HG02884 (cell line): ENCODE data around the gene C3orf85.
"Not testable (repeated sequence)": the region's sequence is repeated elsewhere in the genome, so short reads cannot be mapped to it uniquely, and the experiment has no call there.

Source experiments
- ATAC-seq: cut with Tn5 transposase; IDR thresholded peaks from one replicate; pipeline ENCODE4 v1.9.1; 2021; ENCODE audit warnings: mild to moderate bottlenecking, moderate library complexity; ENCODE audit not compliant: unreplicated experiment

Gene C3orf85

DNA sequence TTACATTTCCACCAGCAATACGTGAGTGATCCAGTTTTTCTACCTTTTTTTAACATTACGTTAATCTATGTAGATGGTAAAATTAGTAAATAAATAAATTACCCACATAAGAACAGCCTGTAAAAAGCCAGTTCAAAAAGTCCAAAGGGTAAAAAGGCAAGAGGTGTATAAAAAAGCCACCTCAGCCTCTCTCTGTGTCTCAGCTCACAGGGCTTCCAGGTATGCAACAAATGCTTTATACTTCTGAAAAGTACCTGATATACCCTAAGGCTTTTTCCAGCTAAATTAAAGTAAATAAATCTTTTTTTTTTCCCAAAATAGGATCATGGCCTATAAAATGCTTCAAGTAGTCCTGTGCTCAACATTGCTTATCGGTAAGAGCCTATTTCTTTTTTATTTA, at the start of gene C3orf85:
Gene C3orf85, plus strand, starts transcription at position 197 of the 400 bp plus-strand sequence. Its CDS starts 129 bp downstream, at position 326.
- no peak for ATAC-seq

DNA sequence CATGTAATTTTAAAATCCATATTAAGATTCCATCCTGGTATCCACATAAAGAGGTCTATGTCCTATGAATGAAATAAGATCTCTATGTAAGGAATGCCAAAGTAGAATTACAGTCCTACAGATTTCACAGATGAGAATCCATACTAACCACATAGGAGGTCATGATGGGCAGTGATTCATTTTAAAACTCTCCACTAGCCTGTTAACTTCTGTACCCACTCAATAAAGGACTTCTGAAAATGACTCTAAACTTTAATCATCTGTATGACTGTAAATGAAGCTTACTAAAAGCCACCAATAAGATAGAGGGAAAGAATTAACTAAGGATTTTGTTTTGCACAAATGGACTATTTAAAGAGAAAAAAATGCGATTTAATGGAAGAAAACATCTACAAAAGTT, 47.3 kb upstream of the C3orf85 start:
- ATAC-seq = no peak

- no peak for ATAC-seq
Observed at GRCh38 chr3:109091846-109092245, 44.7 kb upstream of the C3orf85 start.

DNA sequence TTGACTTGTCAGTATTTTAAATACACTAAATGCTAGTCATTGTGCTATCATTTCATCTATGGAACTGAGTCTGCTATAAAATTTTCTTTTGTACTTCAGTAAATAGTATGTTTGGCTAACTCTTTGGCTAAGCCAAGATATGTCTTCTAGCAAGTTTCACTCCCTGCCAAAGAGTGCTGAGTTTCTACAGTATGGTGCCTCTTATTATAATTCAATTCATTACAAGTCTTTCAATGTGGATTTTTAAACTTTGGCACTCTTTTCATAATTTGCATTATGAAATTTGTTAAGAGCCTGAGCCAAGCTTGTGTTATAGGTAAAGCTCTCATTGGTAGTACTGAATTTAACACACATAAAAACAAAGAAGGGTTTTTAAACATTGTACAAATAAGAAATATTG, 43.0 kb upstream of the C3orf85 start:
- no peak for ATAC-seq

- no peak for ATAC-seq
Observed at GRCh38 chr3:109095166-109095565, 41.4 kb upstream of the C3orf85 start.

GRCh38 chr3:109098079-109098644, 38.4 kb upstream of the C3orf85 start:
- ATAC-seq = no peak

GRCh38 chr3:109109574-109109973, 26.9 kb upstream of the C3orf85 start:
- no peak for ATAC-seq

DNA sequence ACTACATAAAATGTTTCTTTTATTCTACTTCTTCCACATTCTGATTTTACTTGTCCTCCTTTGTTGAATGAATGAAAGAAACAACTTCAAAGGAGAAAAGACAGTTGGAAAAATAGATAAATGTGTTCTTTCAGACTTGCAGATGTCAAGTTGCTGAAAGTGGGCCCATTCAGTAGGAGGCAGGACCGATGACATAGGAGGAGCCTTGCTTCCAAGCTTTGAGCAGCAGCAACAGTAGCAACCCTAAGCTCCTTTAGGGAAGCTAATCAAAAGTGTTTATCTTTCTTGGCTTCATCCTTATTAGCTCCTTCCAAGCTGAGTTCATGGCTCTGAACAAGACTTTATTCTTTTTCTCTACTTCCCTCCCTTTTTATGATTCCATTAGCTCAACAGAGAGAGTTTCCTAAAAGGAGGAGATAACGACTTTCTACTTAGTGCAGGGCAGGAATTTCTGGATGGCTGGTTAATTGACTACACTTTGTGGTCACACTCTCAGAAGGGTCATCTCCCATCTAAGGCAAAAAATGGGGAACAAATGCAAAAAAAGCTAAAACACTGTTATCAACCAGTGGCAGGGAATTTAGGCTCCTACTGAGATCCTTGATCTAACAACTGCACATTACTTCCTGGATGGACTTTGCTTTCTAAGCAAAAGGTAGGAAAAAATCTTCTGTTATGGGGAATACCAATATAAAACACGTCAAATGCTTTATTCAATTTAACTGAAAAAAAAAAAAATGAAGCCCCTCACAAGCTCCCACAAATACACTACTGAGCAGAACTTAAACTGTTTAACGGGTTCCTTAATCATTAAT, 23.4 kb upstream of the C3orf85 start:
- ATAC-seq = no peak

- no peak for ATAC-seq
Observed at GRCh38 chr3:109114746-109115145, 21.8 kb upstream of the C3orf85 start.

DNA sequence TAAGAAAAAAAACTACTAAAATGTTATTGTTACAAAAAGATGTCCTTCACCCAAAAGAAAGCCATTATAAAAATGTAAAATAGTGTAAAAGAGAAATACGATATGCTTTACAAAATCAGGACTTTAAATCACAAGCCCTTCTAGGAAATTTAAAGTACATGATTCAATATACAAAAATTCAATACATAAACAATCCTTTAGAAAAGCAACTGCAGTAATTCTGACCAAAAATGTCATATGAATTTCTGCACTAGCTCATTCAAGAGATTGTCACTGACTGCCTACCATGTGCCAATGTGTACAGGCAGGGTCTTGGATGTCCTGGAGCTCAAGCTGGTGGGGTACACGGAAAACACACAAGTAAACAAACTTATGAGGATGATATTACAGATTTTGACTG, 21.1 kb upstream of the C3orf85 start:
- ATAC-seq = no peak

DNA sequence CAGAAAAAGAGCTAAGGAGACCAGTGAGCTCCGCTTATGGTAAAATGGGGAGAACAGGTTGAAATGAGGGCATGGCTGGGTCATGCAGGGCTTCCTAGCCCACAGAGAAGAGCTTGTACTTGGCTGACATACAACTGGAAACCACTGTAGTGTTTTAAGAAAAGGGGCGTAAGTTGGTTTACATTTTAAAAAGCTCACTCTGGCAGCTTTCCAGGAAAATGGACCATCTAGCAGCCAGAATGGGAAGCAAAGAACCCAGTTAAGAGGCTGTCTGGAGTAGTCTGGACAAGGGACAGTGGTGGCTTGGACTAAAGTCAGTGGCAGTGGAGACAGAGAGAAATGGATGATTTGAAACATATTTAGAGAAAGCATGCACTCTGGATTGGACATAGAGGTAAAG, 20.5 kb upstream of the C3orf85 start:
- ATAC-seq = no peak

GRCh38 chr3:109117939-109118338, 18.6 kb upstream of the C3orf85 start, which contains the start of gene MORC1:
MORC1 (minus strand) TSS chr3:109118134; CDS start chr3:109118059, 75 bp downstream.
- ATAC-seq = no peak

DNA sequence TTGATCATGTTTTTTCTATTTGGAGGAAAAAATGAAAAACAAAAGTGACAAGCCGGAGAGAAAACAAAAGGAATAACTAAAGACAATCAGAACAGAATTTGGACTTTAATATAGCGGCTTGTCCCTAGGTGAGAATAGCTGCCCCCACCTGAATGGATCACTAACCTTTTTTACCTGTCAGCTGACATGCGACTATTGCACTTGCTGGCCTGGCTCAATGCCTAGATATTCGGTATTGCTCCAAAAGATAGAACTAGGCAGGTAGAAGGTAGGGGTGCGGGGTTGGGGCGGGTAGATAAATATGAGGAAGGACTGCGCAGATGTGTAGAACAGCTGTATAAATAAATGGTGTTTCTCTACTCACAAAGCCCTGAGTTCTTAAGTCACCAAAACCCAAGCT, 17.9 kb upstream of the C3orf85 start:
- no peak for ATAC-seq

- no peak for ATAC-seq
Observed at GRCh38 chr3:109122690-109123089, 13.8 kb upstream of the C3orf85 start.

- no peak for ATAC-seq
Observed at GRCh38 chr3:109125902-109126301, 10.6 kb upstream of the C3orf85 start.

GRCh38 chr3:109127553-109127952, 9.0 kb upstream of the C3orf85 start:
- ATAC-seq = no peak

- ATAC-seq = no peak
Observed at GRCh38 chr3:109131276-109131675, 5.2 kb upstream of the C3orf85 start.

DNA sequence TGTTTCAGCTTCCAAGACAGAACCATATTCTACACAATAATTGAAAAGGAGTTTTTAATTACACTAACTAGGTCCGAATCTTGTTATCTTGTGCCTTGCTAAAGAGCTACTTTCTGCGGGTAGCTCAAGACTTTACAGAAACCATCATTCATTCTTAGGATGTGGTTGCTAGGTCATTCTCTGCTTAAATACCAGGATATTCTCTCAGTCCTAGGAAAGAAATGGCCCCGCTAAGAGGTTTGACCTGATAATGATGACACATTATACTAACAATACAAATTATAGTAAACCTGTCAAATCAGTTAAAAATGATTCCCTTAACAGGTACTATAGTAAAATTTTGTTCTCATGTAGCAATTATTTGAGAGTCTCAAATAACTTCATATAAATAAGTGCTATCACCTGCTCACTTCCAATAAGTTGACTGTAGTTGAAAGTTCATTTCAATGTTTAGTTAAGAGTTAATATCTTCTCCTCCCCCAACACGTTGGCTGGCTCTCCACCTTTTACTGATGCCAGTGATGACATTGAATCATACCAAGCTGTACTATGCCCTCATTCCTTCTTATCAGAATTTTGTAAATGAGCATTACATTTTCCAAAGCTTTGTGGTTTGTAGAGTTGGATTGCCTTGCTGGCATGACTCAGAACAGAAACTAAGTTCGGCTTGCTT, 3.6 kb upstream of the C3orf85 start:
- ATAC-seq = no peak

- not testable (repeated sequence) for ATAC-seq
Observed at GRCh38 chr3:109133474-109133816, 3.1 kb upstream of the C3orf85 start.

DNA sequence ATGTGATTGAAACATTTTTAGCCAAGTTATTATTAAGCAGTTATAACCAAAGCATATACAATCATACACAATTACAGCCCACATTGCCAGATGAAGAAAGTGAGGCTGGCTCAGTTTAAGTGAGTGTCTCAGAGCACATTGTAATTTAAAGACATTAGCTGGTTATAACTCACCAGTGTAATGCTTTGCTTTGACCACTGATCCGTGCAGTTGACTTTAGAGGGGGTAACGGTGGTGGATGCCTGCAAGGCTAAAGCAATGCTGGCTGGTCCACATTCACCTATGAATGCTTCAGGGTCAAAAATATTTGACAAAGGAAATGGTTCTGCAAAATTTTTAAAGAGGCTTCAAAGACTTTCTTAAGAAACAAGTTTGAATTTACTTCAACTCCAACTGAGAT, 1.2 kb downstream of the C3orf85 start:
- ATAC-seq = no peak

- ATAC-seq = no peak
Observed at GRCh38 chr3:109140318-109140717, 3.8 kb downstream of the C3orf85 start.

DNA sequence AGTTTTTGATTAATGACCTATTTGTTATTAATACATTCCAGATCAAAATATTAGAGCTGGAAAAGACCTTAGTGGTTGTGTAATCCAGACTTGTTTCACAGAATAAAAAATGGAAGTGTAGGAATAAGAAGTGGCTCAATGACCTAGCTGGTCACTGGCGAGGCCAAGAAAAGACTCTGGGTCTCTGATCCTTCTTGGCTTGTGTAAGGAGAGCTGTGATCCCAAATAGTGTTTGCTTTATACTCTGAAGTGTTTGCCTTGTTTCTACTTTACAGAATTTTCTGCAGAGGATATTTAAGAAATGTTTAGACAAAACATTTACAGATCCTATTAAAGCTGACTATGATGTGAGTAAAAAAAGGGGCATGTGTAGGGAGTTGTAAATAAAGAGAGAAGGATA, 7.1 kb downstream of the C3orf85 start:
- ATAC-seq = no peak
